ENCODE results near the gene PIGL. TPM values are rescaled to one million over a fixed set of nuclear protein-coding genes. Genes with fewer than 3 reads are reported as not detected.
"Not testable (repeated sequence)": the region's sequence is repeated elsewhere in the genome, so short reads cannot be mapped to it uniquely, and the experiment has no call there.

The PIGL gene
- total RNA-seq, 1 donor from 2014 or later = 31.1 TPM

DNA sequence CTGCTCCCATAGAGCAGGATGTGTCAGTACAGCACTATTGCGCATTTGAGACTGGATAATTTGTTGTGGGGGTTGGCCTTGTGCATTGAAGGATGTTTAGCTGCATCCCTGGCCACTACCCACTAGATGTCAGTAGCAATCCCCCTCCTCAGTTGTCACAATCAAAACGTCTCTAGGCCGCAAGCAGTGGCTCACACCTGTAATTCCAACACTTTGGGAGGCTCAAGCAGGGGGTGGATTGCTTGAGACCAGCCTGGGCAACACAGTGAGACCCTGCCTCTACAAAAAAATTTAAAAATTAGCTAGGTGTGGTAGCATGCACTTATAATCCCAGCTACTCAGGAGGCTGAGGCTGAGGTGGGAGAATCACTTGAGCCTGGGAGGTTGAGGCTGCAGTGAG is 87.8 kb downstream of the PIGL start:
- Mint-ChIP-seq H3K27ac (ENCODE audit: unreplicated experiment) (no peak overlapping the region), H3K27me3 (ENCODE audit: low read depth) (no peaks in the 10 kb centered on the region), H3K36me3 (ENCODE audit: low read depth) (peaks cover 7% of the 10 kb centered on the region), H3K4me1 (peaks cover 4% of the 10 kb centered on the region), H3K9me3 (no peaks in the 10 kb centered on the region), H3K4me3 (no peak overlapping the region)
- TF ChIP-seq, protein P1, sequence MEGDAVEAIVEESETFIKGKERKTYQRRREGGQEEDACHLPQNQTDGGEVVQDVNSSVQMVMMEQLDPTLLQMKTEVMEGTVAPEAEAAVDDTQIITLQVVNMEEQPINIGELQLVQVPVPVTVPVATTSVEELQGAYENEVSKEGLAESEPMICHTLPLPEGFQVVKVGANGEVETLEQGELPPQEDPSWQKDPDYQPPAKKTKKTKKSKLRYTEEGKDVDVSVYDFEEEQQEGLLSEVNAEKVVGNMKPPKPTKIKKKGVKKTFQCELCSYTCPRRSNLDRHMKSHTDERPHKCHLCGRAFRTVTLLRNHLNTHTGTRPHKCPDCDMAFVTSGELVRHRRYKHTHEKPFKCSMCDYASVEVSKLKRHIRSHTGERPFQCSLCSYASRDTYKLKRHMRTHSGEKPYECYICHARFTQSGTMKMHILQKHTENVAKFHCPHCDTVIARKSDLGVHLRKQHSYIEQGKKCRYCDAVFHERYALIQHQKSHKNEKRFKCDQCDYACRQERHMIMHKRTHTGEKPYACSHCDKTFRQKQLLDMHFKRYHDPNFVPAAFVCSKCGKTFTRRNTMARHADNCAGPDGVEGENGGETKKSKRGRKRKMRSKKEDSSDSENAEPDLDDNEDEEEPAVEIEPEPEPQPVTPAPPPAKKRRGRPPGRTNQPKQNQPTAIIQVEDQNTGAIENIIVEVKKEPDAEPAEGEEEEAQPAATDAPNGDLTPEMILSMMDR (conservative IDR thresholded peaks at IDR 0.05) = peak; percentile 61
- peak; percentile 17 for DNase-seq (ENCODE audit: low read depth, low spot score)

DNA sequence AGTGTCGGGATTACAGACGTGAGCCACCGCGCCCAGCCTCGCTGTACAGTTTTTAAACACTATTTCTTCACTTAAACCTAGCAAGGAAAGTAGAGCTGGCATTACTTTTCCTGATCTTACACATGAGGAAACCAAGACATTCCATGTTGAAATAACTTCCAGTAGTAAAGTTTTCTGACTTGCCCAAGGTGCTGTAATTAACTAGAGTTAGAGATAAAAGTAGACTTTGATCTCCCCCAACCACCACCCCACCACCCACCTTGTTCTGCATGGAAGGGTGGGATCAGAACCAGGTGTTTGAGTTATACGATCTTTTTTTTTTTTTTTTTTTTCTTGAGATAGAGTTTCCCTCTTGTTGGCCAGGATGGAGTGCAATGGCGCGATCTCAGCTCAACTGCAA is 89.2 kb downstream of the PIGL start:
- TF ChIP-seq, protein P1 (conservative IDR thresholded peaks at IDR 0.05) = no peak

DNA sequence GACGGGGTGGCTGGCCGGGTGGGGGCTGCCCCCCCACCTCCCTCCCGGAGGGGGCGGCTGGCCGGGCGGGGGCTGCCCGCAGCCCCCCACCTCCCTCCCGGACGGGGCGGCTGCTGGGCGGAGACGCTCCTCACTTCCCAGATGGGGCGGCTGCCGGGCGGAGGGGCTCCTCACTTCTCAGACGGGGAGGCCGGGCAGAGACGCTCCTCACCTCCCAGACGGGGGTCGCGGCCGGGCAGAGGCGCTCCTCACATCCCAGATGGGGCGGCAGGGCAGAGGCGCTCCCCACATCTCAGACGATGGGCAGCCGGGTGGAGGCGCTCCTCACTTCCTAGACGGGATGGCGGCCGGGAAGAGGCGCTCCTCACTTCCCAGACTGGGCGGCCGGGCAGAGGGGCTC is 95.1 kb downstream of the PIGL start:
- not testable (repeated sequence) for H3K27me3 Mint-ChIP-seq (ENCODE audit: low read depth); H3K27ac Mint-ChIP-seq (ENCODE audit: unreplicated experiment); DNase-seq (ENCODE audit: low read depth, low spot score); H3K4me1 Mint-ChIP-seq; H3K9me3 Mint-ChIP-seq; H3K4me3 Mint-ChIP-seq
- H3K36me3 Mint-ChIP-seq (ENCODE audit: low read depth) = peaks cover 32% of the 10 kb centered on the region

More for the DNA sequence above, 89.2 kb downstream of the PIGL start:
- DNase-seq (ENCODE audit: low read depth, low spot score) = no peak
- Mint-ChIP-seq H3K9me3 (peaks cover 4% of the 10 kb centered on the region), H3K27me3 (ENCODE audit: low read depth) (no peaks in the 10 kb centered on the region), H3K4me3 (no peak overlapping the region), H3K27ac (ENCODE audit: unreplicated experiment) (no peak overlapping the region), H3K4me1 (peaks cover 4% of the 10 kb centered on the region), H3K36me3 (ENCODE audit: low read depth) (peaks cover 16% of the 10 kb centered on the region)

DNA sequence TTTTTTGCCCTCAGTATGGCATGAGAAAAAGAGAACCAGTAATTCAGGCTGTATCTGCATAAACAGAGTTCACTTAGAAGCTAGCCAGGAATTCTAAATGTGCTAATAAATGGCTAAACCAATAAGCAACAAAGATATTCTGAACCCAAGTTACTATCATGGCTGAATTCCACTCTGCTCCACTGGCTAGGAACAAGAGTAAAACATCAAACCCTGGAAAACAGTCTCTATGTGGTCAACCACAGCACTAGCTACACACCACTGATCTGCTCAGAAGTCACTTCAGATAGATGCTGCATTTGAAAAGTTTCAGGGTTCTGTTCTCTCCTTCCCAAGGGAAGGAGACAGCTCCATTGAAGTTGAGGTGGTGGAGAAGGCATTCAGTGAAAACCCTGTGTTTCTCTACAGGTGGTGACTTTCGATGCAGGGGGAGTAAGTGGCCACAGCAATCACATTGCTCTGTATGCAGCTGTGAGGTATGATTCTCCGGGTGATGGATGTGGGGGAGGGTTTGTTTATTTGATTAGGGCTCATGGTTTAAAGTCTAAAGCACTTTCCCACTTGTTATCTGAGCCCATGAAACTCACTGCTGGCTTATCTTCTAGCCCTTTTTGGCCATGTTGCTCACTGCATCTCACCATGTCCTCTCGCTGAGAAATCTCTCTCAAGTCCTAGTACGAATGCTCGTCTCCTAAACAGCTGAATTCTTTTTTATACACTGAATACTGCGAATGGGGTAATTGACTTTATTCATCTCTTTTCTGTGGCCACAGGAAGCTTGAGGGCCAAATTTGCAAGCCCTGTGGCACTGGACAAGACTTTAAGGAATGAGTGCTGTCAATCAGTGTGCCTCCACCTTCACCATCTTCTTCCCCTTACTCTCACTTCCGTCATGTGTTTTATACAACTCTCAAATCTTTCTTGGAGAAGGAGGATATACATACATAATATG is 96.4 kb downstream of the PIGL start:
- DNase-seq (ENCODE audit: low read depth, low spot score) = no peak
- H3K27me3 Mint-ChIP-seq (ENCODE audit: low read depth) = no peaks in the 10 kb centered on the region
- peaks cover 6% of the 10 kb centered on the region for H3K9me3 Mint-ChIP-seq
- peaks cover 32% of the 10 kb centered on the region for H3K36me3 Mint-ChIP-seq (ENCODE audit: low read depth)
- TF ChIP-seq, protein P1 (conservative IDR thresholded peaks at IDR 0.05) = no peak
- no peaks in the 10 kb centered on the region for H3K4me1 Mint-ChIP-seq
- no peak overlapping the region for H3K4me3 Mint-ChIP-seq
- no peak overlapping the region for H3K27ac Mint-ChIP-seq (ENCODE audit: unreplicated experiment)

DNA sequence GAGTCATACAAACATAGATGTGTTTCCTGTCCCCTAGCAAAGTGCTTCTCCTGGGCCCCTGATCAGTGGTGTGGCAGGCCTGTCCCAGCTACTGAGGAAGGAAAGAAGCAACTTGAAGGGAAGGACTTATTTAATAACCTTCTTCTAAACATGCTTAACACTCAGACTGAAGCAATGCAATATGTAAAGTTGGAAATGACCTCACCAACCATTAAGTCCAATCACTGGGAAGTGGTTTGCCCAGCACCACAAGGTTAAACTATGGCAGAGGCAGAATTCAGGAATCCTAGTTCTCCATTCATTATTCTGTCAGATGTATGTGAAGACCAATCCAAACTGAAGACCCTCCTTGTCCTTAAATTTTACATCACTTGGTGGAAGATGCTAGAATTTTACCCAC is 97.2 kb downstream of the PIGL start:
- no peaks in the 10 kb centered on the region for H3K4me1 Mint-ChIP-seq
- H3K27me3 Mint-ChIP-seq (ENCODE audit: low read depth) = no peaks in the 10 kb centered on the region
- no peak overlapping the region for H3K4me3 Mint-ChIP-seq
- DNase-seq (ENCODE audit: low read depth, low spot score) = no peak
- peaks cover 32% of the 10 kb centered on the region for H3K36me3 Mint-ChIP-seq (ENCODE audit: low read depth)
- H3K9me3 Mint-ChIP-seq = peaks cover 6% of the 10 kb centered on the region
- TF ChIP-seq, protein P1 (conservative IDR thresholded peaks at IDR 0.05) = no peak
- peak overlapping the region; percentile 67 for H3K27ac Mint-ChIP-seq (ENCODE audit: unreplicated experiment)

DNA sequence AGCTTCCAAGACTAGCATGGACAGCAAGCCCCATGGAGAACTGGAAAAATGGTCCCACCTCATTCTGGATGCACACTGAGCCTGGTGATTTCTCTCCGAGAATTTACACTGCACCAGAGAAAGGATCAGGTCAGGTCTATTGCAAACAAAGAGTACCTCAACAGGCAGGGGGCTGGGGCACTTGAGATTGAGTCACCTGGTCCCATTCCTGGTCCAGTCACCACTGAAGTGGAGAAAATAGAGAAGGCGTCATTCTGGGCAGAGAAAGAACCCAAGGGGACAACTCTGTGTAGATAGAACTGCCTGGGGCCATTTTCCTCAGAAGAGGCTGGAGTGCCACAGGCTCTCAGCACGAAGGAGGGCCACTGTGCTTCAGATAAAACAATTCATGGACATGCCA is 97.8 kb downstream of the PIGL start:
- H3K4me3 Mint-ChIP-seq = no peak overlapping the region
- DNase-seq (ENCODE audit: low read depth, low spot score) = no peak
- H3K27ac Mint-ChIP-seq (ENCODE audit: unreplicated experiment) = peak overlapping the region; percentile 57
- peaks cover 32% of the 10 kb centered on the region for H3K36me3 Mint-ChIP-seq (ENCODE audit: low read depth)
- H3K27me3 Mint-ChIP-seq (ENCODE audit: low read depth) = no peaks in the 10 kb centered on the region
- H3K4me1 Mint-ChIP-seq = no peaks in the 10 kb centered on the region
- TF ChIP-seq, protein P1 (conservative IDR thresholded peaks at IDR 0.05) = no peak
- H3K9me3 Mint-ChIP-seq = peaks cover 6% of the 10 kb centered on the region

Measured in neural crest cell (in vitro differentiated cells).